Fibroblast of skin of right quadriceps (primary cell): Measurements from ENCODE around the gene SCN5A.
"Not testable (repeated sequence)": the region's sequence is repeated elsewhere in the genome, so short reads cannot be mapped to it uniquely, and the experiment has no call there.

Experiments used
- DNase-seq: peaks from one replicate; pipeline ENCODE4 v3.0.0-alpha.2; 2013

Gene SCN5A

DNA sequence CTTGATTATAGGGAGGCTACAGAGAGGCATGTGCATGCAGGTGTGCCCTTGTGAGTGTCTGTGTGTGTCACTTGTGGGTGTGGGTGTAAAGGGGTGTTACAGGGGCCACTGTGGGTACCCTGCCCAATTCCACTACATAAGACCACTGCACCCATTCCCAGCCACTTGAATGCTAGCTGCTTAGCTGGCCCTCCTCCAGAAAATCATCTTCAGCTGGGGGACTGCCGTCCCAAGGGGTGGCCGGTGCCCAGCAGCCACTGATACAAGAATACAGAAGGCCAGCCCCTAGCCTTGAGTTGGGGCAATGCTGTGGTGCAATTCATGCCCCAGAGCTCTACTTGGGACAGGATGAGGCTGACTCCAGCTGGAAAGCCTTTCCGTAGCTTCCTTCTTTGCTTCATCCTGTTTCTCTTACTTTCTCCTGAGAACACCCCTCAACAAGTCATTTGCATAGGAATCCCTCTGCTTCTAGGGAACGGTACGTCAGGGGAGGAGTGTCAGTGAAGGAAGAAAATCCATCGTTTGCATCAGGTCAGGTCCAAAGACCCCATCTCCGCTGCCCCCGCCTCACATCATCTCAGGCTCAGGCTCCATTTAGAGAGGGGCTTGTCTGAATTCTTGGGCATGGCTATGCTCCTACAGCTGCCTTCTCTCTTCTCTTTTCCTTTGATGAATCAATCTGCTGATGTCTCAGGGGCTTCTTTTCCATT, 72.0 kb downstream of the SCN5A start:
- no peak for DNase-seq

DNA sequence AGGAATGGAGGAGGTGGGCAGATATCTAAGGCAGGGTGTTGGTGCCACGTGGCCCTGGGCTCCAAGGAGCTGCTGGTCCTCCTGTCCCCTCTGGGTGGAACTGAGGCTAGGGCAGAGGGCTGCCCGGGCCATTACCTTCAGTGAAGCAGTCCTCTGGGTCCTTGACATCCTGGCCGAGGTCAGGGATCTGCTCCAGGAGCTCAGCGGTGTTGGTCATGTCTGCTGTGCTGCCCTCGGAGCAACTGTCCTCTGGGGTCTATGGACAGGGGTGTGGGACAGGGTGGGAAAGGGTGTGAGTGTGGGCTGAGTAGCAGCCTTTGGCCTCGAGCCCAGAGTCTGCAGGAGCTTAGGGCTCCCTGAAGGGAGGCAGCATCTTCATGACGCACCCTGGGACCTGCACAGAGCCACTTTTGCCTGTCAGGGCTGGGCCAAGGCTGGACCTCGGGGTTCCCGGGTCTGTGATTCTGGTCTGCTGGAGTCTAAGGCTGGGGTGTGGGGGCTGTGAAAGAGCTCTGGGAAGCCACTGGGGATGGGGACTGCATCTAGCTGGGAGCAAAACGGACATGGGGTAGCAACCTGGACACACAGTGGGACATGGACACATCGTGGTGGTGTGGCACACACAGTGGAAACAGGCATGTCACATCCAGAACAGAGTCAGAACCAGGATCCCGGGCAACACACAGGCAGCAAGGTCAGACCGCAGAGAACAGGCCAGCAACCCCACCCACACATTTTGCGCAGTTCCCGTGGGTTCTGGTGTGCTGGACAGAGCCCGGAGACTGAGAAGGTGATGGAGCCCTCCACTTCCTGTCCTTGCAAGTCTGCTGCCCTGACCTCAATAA, 72.7 kb downstream of the SCN5A start:
- DNase-seq: no peak

DNA sequence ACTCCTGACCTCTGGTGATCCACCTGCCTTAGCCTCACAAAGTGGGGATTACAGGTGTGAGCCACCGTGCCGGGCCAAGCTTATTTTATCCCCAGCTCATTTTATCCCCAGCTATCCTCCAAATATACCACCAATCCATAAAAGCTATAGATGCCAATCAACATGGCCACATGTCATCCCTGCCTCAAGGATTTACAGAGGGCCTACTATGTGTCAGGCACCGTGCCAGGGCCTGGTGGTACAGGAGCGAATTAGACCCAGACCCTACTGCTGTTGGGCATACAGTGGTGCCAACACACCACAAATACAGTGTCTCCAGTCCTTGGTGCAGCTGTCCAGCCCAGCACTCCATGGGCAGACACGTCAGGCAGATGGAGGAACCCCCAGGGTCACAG, 73.4 kb downstream of the SCN5A start:
- DNase-seq: no peak

DNA sequence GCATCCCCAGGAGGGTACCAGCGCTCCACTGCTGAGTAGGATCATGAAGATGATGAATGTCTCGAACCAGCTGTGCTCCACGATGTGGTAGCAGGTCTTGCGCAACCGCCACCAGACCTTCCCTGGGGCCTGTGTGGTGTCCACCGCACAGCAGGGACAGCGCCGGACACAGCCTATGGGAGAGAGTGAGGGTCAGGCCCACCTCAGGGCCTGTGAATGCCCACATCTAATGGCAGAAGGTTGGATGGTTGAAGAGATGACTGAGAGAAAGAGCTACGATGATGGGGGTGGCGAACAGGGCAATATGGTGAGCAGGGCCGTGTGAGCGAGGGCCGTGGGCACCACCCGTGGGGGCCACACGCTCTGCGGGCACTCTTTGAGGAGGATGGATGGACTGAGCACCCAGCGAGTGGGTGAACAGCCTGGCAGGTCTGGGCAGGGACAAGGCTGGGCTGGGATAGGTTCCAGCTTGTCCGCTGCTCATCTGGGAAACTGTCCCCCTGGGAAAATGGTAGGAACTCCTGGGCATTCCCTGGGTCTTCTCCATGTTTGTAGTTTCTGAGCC, 74.1 kb downstream of the SCN5A start:
- DNase-seq: no peak

DNA sequence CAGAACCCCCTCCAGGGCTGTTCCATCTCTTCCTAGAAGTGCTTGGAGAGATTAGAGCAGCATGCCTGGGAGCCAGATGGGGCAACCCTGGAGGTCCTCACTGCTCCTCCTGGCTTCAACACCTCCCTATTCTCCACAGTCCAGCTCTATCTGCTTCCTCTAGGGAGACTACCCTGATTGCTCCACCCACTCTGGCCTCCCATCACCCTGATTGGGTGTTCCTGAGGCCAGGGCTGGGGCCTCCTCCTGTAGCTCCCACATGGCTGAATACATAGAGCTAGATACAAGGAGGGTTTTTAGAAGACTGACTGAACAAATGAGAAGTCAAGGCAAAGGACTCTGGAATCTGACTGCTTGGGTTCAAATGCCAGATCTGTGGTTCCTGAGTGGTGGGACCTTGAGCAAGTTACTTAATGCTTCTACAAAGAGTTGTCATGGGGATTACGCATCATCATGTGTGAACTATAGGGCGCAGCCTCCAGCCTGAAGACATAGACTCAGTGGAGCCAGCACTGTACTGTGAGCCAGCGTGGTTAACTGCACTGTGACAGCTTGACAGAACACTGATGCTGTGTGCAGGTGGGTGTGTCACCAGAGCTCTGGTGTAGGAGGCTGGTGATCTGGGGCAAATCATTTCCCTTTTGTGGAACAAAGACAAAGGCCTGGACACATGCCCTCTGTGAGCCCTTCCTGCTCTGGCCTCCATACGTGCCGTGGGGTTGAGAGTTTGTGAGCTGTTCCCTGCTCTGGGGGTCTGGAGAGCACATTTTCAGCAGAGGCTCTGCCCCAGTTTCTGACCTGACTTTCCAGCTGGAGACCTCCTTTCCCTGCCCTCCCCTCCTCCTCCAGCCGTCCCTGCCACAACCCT, 74.8 kb downstream of the SCN5A start:
- no peak for DNase-seq

DNA sequence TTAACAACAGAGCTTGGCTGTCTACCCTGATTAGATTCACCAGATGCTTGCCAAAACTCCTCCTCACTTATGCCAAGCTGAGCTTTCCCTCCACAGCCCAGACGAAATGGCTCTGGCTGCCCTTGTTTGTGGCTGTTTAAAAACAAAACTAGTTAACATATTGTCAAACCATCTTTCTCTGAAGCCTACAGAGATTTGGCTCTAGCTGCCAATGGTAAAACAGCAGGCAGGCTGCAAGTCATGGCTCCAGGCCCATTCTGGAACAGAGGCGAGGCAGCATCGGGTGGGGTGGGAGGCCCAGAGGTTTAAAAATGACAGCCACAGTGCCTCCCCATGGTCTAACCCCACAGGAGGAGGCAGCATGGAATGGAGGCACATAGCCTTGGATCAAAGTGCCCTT, 75.9 kb downstream of the SCN5A start:
- no peak for DNase-seq

DNA sequence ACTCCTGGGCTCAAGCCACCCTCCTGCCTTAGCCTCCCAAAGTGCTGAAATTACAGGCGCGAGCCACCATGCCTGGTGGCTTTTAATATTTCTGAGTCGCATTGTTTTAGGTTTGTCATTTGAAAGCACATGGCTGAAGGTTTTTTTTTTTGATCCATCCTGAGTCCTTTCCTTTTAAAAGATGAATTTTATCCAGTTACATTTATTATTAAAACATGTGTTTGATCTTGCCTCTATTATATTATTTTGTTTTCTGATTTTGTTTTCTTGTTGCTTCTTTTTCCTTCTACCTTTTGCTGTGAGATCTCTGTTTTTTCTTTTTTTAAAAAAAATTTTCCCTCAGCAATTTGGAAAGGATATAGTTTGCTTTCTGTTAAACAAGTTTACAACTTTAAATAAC, 76.4 kb downstream of the SCN5A start:
- DNase-seq: no peak

DNA sequence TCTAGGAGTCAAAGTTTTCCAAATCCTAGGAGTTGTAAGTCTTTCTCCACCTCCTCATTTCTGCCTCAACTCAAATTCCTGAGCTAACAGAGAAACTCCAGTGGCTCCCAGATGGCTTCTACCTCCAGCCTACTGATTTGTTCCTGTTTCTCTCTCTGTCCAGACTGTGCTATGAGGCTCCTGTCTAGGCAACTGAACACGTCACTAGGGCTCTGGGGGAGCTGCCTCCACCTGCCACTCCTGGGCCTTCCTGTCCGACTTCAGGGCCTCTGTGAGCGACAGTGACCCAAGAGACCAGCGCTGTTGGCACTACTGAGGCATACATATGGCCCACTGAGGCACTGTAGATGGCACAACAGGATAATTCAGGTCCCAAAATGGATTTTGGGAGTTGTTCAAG, 82.0 kb downstream of the SCN5A start:
- DNase-seq: no peak

DNA sequence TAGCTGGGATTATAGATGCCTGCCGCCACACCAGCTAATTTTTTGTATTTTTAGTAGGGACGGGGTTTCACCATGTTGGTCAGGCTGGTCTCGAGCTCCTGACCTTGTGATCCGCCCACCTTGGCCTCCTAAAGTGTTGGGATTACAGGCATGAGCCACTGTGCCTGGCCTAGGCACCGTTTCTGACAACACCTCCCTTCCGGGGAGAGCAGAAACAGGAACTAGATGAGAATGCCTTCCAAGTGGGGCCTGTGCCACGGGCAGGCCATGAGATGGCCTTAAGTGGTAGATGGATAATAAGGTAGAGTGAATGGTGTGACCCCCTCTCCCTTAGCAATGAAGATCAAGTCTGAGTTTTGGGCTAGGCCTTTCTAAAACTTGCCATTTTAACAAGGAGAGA, 82.7 kb downstream of the SCN5A start:
- DNase-seq: not testable (repeated sequence)

DNA sequence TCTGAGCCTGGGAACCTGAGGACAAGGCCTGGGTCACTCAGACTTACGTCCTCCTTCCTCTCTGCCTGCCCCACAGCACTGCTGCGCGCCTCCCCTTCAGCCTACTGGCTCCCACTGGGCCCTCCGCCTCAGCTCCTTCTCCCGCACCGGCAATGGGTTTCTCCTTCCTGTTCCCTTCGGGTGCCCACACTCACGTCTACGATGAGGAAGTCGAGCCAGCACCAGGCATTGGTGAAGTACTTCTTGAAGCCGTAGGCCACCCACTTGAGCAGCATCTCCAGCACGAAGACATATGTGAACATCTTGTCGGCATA, 83.3 kb downstream of the SCN5A start:
- DNase-seq: no peak

DNA sequence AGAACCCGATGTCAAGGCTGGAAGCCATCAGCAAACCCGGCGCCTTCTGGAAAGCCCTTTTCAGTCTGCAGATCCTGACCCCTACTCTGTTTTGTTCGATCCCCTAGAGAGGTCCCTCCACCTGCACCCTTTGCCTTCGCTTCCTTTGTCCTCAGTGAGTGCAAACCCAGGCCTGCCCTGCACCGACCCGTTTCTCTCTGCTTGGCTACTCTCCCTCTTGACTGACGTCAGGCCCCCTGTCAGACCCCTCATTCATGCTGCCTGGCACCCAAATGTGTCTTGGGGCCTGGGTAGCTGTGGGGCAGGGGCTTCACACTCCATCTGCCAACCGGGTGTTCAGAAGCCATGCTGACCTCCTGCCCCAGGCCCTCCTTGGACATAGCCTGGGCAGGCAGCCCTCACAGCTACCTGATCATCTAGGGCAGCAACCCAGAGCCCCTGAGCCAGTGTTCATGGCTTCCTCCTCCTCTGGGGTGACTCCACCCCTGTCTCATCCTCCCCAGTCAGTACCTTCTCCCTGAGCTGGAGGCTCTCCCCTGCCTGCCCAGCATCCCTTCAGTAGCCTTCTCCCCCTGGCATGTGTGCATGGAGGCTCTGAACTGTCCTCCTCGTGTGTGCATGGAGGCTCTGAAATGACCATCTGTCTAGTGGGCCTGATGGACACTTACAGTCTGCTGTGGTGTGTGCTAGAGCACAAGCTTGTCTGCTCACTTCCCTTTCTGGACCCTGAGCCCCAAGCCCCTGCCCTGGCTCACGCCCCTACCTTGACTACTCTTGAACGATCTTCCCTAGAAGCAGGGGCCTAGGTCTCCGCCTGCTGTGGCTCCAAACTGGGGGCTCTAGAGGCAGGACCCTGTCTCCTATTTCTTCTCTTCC, 83.9 kb downstream of the SCN5A start:
- no peak for DNase-seq

DNA sequence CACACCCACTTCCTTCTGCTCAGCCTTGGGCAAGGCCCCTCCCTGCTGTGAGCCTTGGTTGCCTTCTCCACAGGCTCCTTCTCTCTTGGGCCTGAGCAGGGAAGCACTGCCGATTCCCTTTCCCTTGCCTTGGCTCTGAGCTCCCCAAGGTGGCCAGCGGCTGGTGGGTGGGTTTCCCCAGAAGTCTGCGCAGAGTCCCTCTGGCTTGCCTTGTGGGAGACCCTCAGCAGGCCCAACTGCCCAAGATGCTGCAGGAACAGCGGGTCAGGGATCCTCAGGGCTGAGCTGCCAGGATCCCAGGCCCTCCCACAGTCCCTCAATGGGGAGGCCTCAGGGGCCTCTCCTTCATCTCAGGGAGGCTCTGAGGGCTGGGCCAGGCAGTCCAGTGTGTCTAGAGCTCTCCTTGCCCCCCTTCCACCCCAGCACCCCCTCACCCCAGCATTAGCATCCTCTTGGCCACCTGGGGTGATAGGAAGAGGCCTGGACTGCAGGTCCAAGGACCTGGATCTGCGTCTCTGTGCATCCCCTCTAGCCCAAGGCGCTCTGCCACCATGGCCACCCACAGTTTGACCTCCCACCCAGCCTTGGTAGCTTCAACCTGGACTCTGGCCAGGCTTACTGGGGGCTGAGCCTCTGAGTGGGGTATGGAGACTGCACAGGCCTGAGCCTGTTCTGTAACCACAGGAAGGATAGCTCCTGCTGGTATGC, 84.7 kb downstream of the SCN5A start:
- no peak for DNase-seq

DNA sequence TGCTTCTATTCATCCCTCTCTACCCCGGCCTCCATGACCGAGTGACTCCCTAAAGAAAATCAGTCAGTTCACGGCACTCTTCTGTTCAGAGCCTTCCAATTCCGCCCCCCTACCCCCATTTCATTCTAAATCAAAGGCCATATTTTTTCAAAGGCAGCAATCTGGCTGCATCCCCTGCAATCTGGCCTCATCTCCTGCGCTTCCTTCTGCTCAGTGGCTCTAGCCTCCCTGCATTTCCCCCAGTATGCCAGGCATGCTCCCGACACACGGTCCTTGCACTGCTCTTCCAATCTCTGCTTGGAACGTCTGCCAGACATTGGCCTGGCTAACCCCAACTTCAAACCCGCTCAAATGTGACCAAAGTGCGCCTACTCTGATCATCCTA, 85.6 kb downstream of the SCN5A start:
- DNase-seq: no peak

DNA sequence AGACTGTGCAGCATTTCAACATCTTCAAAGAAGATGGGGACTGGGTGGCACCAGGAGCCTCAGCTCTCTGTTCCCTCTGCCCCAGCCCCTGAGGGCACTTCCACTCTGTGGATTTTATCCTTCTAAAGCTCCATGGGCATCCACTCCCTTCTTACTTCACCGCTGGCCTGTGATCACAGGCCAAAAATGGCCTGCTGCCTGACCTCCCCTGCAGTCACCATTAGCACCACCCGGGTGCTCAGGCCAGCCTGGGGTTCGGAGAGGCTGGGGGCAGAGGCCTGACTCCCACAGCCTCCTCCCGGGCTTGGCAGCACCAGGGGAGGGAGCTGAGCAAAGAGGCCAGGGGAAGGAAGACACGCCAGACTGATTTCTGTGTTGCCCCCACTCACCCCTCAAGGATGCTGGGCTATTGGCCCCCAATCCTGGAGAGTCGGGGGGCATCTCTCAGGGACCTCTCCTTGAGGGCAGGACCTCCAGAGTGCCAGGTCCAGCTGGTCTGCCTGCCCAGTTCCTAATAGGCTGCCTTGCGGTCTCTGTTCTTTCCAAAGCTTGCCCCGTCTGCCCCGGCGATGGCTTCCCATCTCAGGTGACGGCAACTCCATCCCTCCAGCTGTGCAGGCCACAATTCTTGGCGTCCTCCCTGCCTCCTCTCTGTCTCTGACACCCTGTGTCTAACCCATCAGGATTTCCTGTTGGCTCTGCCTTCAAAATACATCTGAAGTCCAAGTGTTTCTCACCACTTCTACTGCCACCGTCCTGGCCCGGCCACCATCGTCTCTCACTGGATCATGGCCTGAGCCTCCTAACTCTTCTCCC, 86.2 kb downstream of the SCN5A start:
- no peak for DNase-seq

DNA sequence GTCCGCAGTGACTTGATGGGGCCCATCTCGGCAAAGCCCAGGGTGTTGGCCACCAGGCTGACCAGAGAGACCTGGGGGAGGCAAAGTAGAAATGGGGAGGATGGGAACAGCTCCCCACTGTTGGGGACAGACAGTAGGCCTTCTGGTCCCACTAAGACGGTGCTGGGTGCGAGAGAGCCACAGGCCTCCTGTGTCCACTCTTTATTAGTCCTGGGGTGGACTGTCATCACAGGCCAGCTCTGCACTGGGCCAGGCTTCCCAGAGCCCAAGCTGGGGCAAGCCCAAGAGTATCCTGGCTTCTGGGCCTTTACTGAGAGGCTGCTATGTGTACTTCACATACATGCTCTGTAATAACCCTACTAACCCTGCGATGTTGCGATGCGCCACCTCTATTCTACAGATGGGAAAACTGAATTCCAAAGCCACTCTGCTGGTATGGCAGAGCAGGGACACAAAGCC, 87.0 kb downstream of the SCN5A start:
- no peak for DNase-seq

DNA sequence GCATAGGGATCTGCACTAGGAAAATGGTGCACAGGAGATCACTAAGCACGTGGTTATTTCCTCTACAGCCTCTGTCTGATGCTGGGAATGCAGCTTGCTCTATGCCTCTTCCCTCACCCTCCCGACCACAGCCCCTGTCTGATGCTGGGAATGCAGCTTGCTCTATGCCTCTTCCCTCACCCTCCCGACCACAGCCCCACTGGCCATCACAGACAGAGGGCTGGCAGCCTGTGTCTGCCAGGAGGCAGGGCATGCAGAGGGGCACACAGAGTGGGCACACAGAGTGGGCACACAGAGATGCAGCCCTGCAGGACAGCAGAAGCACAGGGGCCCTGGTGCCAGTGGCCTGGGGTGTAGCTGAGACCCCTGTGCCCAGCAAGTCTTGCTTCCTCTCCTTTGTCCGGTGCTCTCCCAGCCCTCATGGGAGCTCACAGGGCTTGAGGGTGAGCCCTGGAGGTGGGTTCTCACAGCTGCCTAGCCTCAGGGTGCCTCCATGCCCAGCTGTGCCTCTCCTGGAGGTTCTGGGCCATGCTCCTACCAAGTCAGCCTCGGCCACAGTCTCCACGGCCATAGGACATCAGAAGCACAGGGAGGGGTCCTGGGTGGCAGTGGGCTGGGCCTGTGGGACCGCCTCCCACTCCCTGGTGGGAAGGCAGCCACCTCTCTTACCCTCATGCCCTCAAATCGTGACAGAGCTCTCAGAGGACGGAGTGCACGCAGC, 87.6 kb downstream of the SCN5A start:
- DNase-seq: no peak

DNA sequence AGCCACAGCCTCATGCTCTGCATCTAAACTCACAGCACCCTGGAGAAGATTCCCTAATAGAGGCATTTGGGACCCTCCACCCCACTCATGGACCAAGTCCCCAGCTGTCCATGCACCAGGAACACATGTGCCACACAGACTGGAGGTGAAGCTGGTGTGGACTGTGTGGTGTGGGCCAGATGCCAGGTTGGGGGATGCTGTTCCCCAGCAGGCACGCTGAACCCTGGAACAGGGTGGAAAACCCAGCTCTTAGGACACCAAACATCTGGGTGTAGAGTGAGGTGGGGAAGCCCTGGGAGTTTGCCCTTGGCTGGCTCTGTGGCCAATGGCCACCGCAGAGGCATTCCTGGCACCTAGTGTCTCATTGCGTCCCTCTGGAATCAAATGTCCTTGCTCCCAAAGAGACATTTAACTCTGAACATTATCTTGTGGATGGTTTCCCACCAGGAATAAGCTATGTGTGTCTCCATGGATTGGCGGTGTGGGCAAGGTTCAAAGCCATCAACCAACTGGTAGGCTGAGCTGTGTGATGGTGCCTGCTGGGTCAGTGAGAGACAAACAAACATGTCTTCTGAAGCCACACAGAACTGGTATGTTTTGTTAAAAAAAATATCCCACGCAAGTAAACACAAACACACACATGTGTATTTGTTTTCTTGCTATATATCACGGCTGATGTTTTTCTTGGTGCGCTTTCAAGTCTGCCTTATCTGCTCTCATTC, 88.3 kb downstream of the SCN5A start:
- no peak for DNase-seq

DNA sequence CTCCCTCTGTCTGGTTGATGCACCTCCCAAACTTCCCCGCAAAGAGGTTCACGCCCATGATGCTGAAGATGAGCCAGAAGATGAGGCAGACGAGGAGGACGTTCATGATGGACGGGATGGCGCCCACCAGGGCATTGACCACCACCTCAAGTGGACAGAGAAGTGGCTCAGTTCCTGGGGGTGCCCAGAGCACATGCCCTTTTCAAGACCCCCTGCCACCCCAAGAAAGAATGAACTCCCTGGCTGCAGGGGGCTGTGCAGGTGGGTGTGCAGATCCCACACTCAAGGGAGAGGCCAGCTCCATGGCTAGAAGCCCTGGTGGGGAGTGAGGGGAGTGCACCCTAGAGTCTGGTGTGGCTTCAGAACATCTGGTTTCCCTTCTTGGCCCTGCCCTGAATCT, 89.2 kb downstream of the SCN5A start:
- no peak for DNase-seq

DNA sequence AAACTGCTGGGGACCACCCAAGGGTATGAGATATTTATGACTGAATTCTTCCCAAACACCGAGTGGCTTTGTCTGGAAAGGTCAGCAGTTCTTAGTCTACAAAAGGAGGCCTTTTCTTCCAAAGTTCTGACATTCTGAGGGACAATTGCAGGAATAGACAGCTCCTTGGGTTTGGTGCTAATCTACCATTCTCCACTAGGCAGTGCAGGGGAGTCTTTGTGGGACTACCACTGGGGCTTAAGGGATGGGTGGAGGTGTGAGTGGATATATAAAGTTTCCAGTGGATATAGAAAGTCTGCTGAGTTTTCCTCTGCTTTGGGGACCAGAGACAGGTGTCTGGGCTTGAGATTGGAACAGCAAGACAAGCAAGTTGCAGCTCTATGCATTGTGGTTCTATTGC, 90.6 kb downstream of the SCN5A start:
- no peak for DNase-seq
